ENCODE measurements around the gene PKMYT1. TPM values are rescaled to one million over a fixed set of nuclear protein-coding genes. Genes with fewer than 3 reads are reported as not detected.

Gene PKMYT1
- total RNA-seq, 1 experiment from 2014 or later: 105 TPM

DNA sequence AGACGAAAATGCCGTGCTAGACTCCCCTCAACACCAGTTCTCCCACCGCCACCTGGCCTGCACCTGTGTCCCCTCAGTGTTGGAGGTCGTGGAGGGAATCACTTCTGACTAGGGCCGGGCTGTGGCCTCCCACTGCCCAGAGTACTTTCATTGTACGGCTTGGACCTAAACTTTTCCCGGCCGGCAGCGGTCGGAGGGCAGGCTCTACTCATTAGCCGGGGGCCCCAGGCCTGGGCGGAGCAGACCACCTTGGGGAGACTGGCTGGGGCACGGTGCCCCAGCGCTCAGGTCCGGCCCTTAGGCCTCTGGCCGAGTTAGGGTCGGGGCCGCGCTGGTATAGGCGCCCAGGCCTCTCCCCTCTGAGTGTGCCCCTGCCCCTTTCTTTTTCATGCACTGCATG lies 37.1 kb upstream of the PKMYT1 start:
- Histone ChIP-seq H3K79me2 (ENCODE audit: low read depth) (peaks cover 24% of the 10 kb centered on the region), H3K4me1 (replicated peaks; ENCODE audit: insufficient read depth) (peaks cover 30% of the 10 kb centered on the region), H4K20me1 (ENCODE audit: insufficient read depth) (peaks cover 6% of the 10 kb centered on the region; the same call in 1 of the 2 replicates), H3K27ac (no peak overlapping the region), H3K4me3 (no peak overlapping the region), H3K9me2 (ENCODE audit: insufficient read depth) (no peaks in the 10 kb centered on the region), H3K9me3 (ENCODE audit: insufficient read depth, low read depth) (no peaks in the 10 kb centered on the region), H3K27me3 (ENCODE audit: insufficient read depth, low read depth) (no peaks in the 10 kb centered on the region), H3K36me3 (ENCODE audit: low read depth) (peaks cover 8% of the 10 kb centered on the region), H3K4me2 (no peak overlapping the region), H3F3A (ENCODE audit: insufficient read depth, low read depth) (peaks cover 59% of the 10 kb centered on the region), H2AFZ (no peak overlapping the region)
- intact Hi-C loops (cut with micrococcal nuclease; ENCODE audit: unreplicated experiment): no loop called here
- no TSS peak for BruUV-seq (replicated peaks)
- no peak for DNase-seq
- TF ChIP-seq EZH2 (IDR thresholded peaks at IDR 0.05; ENCODE audit: low read depth): no peak
- TF ChIP-seq CTCF (conservative IDR thresholded peaks at IDR 0.05): no peak
- CTCF ChIA-PET: no interaction called here
- POLR2A ChIA-PET (ENCODE audit: unreplicated experiment): no interaction called here

GRCh38 chr16:3015865-3016521 lies 35.7 kb upstream of the PKMYT1 start:
- peaks cover 12% of the 10 kb centered on the region for H3K79me2 ChIP-seq (ENCODE audit: low read depth)
- peaks cover 56% of the 10 kb centered on the region; the same call in 1 of the 2 replicates for H3F3A ChIP-seq (ENCODE audit: insufficient read depth, low read depth)
- BruUV-seq (replicated peaks): no TSS peak
- H3K4me3 ChIP-seq: no peak overlapping the region
- ChIA-PET POLR2A (ENCODE audit: unreplicated experiment) (no interaction called here), CTCF (no interaction called here)
- no peaks in the 10 kb centered on the region for H3K9me2 ChIP-seq (ENCODE audit: insufficient read depth)
- no peaks in the 10 kb centered on the region for H3K27me3 ChIP-seq (ENCODE audit: insufficient read depth, low read depth)
- 0 out of 2 replicates have a peak, but pooled peaks cover under 1% of the 10 kb centered on the region for H4K20me1 ChIP-seq (ENCODE audit: insufficient read depth)
- no peak overlapping the region for H3K27ac ChIP-seq
- H3K36me3 ChIP-seq (ENCODE audit: low read depth): no peaks in the 10 kb centered on the region
- no peak overlapping the region for H3K4me2 ChIP-seq
- no peak overlapping the region for H2AFZ ChIP-seq
- intact Hi-C loops (cut with micrococcal nuclease; ENCODE audit: unreplicated experiment): no loop called here
- H3K9me3 ChIP-seq (ENCODE audit: insufficient read depth, low read depth): no peaks in the 10 kb centered on the region
- H3K4me1 ChIP-seq (replicated peaks; ENCODE audit: insufficient read depth): peaks cover 43% of the 10 kb centered on the region
- DNase-seq: peak in 1 of 2 experiments; percentile 23
- TF ChIP-seq CTCF (conservative IDR thresholded peaks at IDR 0.05) (no peak), EZH2 (IDR thresholded peaks at IDR 0.05; ENCODE audit: low read depth) (no peak)

- H4K20me1 ChIP-seq (ENCODE audit: insufficient read depth): no peaks in the 10 kb centered on the region
- no peak overlapping the region for H3K27ac ChIP-seq
- no peaks in the 10 kb centered on the region for H3K9me2 ChIP-seq (ENCODE audit: insufficient read depth)
- CTCF ChIA-PET: interaction anchor here (0.7 kb wide), 1 partner anchor 79 kb away, joined by 3 read pairs; no protein-coding TSS in a partner anchor
- POLR2A ChIA-PET (ENCODE audit: unreplicated experiment): interaction anchor here (0.6 kb wide), 1 partner anchor 9 kb away, joined by 3 read pairs; the partner anchor contains the start of gene HCFC1R1
- H3K79me2 ChIP-seq (ENCODE audit: low read depth): peaks cover 7% of the 10 kb centered on the region; the same call in 1 of the 2 replicates
- H2AFZ ChIP-seq: no peak overlapping the region
- H3K36me3 ChIP-seq (ENCODE audit: low read depth): no peaks in the 10 kb centered on the region
- intact Hi-C loops (cut with micrococcal nuclease; ENCODE audit: unreplicated experiment): no loop called here
- H3K4me2 ChIP-seq: no peak overlapping the region; the same call in 1 of the 2 replicates
- BruUV-seq (replicated peaks): no TSS peak
- no peaks in the 10 kb centered on the region for H3K27me3 ChIP-seq (ENCODE audit: insufficient read depth, low read depth)
- H3K4me3 ChIP-seq: no peak overlapping the region
- H3K9me3 ChIP-seq (ENCODE audit: insufficient read depth, low read depth): no peaks in the 10 kb centered on the region
- DNase-seq: peak in 1 of 2 experiments; percentile 4
- TF ChIP-seq EZH2 (IDR thresholded peaks at IDR 0.05; ENCODE audit: low read depth): no peak
- TF ChIP-seq CTCF (conservative IDR thresholded peaks at IDR 0.05): no peak
- H3K4me1 ChIP-seq (replicated peaks; ENCODE audit: insufficient read depth): peaks cover 53% of the 10 kb centered on the region
- H3F3A ChIP-seq (ENCODE audit: insufficient read depth, low read depth): peaks cover 59% of the 10 kb centered on the region; the same call in 1 of the 2 replicates
These were observed 34.7 kb upstream of the PKMYT1 start for GRCh38 chr16:3014971-3015370.
